Activated CD8-positive, alpha-beta memory T cell treated with anti-CD3 and anti-CD28 coated beads, Interleukin-2, amount 50 U/mL, for 24 hours (primary cell): Measurements from ENCODE around the gene BORCS8.
"Not testable (repeated sequence)": the region's sequence is repeated elsewhere in the genome, so short reads cannot be mapped to it uniquely, and the experiment has no call there.

Source experiments
- DNase-seq: peaks from one replicate; pipeline ENCODE4 v3.0.0-alpha.2; 2020; ENCODE audit errors: extremely low read depth

BORCS8 gene

DNA sequence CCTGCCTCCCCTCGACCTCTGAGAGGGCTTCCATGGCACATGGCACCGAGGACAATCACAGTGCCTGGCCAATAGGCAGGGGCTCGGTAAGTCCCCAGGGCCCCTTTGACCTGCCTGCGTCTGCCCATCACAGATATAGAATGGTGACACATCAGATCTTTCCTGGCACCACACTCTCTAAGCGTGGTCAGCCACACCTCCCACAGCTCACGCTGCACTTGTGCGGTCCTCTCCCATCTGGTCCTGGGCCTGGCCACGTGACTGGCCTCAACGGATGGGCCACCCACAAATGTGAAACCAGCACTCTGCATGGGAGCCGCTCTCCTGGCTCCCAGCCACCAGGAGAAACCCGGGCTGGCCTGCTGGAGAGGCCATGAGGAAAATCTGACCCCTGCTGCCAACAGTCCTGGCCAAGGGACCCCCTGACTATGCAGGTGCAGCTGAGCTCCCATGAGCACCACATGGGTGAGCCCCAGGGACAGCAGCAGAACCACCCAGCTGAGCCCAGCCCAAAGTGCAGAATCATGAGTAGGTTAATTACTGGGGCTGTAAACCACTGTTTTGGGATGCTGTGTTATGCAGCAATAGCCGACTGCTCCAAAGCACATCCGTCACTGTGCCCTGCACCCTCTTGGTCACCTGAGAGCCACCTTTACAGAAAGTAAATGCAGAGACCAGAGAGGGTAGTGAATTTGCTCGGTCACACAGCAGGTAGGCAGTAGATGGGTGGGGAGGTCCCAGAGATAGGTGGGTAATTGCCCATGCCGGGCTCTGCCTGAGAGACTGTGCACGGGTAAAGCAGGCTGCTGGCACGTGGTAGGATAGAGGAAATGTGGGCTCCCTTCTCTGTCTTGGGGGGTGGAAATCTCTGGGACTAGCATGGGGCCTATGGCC, 12.2 kb downstream of the BORCS8 start:
- DNase-seq = no peak

DNA sequence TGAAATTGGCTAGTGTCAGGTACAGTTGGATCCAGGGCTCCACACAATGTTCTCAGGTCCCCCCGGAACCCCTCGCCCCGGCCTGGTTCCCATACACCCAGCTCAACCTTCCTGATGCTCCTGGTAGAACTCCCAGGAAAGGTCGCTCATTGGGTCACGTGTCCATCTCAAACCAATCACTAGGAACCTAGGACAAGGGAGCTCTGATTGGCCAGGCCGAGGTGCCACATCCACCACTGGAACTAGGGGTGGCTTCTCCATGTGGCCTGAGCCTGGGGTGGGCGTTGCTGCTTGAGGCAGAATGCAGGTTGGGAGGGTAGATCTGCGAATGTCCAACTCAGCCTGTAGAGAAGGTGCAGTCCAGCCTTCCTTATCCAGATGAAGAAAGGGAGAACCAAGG, 15.0 kb downstream of the BORCS8 start:
- DNase-seq = no peak

DNA sequence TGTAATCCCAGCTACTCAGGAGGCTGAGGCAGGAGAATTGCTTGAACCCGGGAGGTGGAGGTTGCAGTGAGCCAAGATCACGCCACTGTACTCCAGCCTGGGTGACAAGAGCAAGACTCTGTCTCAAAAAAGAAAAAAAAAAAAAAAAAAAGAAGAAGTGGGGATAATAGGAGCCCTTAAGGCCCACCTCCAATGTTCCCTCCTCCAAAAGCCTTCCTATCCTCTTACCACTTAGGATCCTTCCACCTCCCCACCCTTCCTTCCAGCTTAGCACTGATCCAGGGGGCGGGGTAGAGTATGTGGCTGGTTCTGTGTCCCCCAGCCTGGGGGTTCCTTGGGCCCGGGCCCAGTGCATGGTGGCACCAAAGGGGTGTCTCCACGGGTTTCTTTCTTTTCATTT, 18.7 kb downstream of the BORCS8 start:
- DNase-seq = not testable (repeated sequence)

DNA sequence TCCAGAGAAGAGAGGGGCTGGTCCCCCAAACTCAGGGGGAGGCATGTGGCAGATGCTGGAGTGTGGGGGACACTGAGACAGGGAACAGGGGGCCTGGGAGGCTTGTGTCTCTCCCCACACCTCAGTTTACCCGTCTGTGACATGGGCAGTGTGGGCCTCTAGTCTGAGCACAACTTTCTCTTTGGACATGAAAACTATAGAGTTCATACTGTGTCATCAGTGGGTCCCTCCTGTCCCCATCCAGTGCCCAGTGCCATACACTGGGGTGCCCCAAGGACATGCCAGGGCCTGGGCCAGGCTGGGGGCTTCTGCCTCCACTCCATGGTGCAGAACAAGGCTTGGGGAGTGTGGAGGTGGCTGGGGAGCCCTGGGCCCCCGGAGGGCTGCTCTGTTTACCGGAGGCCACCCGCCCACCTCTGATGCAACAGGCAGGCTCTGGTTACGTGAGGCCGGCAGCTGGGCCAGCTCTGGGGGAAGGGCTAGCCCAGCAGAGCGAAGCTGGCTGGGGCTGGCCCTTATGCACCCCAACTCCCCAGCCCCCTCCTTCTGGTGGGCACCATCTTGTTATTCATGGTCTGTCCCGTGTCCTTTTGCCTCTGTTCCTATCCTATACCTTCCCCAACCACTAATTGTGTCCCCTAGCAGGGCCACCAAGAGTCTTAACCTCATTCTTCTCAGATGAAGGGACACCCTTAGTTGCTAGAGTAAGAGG, 20.0 kb downstream of the BORCS8 start:
- no peak for DNase-seq

DNA sequence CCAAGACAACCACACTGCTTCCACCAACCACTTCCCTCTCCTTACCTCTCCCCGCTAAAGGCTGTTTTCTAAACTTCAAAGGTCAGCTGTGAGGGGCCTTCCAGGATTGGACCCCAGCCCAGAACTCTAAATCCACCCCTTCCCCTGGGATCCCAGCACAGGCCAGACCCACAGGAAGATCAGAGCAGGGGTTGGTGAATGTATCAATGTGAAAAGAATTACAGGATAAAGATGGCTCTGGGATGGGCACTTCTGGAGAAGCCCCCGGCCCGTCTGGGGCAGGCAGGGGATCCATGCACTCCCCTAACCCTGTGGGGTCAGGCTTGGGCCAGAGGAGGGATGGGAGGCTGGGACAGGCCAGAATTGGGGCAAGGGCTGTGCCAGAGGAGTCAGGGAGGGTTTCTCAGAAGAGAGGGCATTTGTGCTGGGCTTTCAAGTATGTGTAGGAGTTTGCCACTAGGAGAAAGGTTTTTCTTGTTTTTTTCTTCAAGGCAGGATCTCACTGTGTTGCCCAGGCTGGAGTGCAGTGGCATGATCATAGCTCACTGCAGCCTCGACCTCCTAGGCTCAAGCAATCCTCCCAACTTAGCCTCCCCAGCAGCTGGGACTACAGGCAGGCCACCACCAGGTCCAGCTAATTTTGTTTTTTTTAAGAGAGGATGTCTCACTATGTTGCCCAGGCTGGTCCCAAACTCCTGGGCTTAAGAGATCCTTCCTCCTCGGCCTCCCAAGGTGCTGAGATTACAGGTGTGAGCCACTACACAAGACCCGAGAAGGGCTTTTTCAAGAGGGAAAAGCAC, 20.9 kb downstream of the BORCS8 start:
- DNase-seq = no peak

DNA sequence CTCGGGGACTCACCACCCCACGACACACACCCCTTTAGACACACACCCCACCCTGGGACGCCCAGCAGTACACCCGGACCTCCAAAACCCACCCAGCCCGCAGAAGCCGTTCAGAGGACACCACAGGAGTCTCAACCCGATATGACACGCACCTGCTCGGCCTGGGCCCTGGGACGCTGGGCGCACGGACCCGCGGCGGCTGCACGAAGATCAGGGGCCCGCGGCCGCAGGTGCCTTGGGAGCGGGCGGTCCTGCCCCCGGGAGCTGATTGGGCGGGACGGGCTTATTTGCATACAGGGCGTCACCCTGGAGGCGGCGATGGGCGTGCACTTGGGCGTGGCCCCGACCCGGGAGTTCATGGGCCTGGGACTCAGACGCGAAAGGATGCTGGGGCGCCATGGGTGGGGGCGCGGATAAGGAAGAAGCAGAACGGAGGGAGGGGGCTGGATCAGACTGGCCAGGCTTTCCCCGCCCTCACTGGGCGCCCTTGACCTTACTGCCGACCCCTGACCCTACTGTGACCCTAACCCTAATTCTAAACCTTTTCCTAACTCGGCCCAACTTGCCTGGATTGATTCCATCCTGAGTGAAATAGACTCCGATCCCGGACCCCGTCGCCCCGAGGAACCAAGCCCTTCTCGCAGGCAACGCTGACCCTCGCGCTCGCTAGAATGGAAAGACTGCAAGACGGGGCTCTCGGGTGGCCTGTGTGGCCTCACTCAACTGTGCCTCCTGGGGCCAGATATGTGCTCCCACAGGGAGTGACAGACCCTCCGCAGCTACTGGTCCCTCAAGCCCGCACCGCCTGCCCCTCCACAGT, 21.7 kb downstream of the BORCS8 start, which contains the start of gene MEF2B:
Gene MEF2B, minus strand, starts transcription at position 211 of the 820 bp plus-strand sequence. CDS start 19,528 bp downstream, outside the sequence.
- DNase-seq = peak; percentile 49

DNA sequence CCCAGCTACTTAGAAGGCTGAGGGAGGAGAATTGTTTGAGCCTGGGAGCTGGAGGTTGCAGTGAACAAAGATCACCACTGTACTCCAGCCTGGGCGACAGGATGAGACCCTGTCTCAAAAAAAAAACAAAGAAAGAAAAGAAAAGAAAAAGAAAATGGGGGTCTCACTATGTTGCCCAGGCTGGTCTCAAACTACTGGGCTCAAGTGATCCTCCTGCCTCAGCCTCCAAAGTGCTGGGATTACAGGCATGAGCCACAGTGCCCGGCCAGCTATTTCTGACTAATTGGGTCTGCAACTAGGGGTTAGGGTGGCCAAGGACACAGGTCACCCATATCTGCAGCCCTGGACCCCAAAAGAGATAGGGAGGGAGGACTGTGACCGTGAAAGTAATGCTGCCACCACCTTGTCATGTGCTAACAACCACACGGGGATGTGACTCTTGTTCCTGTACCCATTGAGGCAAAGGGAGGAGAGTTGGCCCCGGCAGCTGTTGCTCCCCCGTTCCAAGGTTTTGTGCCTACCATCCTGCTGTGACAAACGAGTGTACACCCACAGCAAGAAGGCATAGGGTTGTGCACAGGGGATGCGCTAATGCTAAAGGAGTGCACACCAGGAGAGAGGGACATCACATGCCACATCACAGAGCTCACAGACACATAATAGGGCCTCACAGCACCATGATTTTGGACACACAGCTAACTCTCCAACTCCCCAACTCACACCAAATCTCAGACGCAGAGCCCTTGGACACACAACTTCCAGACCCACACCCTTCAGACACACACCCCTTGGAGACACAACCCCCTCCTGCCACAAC, 22.5 kb downstream of the BORCS8 start:
- no peak for DNase-seq

DNA sequence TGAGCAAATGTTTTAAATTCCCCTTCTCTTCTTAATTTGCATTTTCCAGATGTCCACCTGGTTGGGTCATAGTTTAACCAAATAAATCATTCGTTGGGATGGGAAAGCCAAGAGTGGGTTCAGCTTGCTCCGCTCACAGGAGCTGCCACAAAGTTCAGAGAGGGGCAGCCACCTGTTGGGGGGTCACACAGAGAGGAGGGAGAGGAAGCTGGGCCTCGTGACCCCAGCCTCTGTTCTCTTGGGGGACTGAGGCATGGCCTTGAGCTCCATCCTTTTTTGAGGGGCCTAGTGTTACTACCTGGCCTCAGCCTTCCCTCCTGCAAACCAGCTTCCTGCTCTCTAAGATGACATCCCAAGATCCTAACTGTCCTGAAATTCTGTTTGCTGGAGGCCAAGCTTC, 24.3 kb downstream of the BORCS8 start:
- DNase-seq = no peak

DNA sequence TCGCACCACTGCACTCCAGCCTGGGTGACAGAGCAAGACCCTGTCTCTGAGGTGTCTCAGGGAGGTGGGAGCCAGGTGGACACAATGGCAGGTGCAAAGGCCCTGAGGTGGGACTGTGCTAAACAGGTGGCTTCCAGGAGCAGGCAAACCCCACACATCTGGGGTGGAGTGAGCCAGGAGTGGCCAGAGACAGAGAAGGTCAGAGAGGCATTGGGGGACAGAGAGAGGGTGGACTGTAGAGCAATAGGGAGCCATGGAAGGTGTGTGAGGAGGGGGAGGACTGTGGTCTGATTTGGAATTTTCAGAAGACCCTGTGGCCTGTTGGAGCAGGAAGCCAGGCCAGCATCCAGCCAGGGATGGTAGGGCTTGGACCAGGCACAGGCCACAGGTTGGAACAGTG, 26.6 kb downstream of the BORCS8 start:
- DNase-seq = no peak

DNA sequence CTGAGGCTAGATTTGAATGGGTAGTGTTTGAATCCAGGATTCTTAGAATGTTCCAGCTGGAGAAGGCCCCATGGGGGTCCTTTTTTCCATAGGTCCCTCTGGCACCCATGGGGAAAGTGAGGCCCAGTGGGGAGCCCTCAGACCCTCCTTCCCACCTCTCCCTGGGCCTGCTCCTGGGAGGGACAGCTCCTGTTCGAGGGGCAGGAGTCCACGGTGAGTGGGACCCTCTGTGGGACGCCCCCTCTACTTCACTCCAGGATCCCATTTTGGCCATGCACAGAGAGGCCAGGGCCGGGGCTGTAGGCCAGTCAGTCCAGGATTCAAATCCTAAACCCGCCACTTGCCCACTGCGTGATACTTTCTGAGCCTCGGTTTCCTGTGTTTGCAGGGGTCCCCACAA, 29.5 kb downstream of the BORCS8 start:
- no peak for DNase-seq

DNA sequence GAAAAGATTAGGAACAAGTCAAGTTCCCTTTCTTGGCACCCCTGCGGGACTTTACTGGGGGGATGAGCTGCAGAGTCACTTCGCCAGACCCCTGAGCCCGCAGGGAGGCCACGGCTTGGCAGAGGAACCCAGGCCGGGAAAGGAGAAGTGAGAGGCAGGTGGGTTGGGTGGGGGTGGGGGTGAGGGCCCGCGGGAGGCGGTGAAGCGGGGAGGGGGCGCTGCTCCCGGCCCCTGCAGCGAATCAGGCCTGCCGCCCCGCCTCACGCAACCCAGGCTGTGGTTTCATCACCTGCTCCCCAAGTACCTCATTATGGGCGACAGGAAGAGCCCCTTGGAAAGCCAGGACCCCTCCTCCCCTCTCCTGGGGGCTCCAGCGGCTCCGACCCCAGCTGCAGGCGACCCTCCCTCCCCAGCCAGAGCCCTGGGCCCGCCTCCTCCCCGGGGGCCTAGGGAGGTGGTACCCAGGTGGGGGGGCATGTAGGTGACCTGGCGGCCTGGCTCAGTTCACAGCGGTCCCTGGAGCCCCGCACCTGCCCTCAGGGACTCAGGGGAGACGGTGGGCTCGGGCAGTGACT, 31.4 kb downstream of the BORCS8 start:
- DNase-seq = no peak

DNA sequence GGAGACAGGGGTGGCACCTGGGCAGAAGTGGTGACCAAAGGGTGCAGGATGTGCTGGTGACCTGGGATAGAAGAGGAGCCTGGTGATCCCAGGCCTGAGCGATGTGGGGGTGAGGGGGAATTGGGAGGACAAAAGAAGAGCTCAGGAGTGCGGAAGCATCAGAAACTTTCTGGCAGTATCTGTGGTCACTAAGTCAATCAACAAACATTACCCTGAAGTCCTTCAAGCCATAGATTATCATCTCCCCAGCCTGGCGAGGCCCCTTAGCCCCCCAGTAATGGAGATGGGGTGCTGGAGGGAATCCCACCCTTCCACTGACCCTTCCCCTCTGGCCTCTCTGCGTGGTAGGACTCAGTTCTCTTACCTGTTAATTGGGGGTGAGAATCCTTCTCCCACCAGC, 32.4 kb downstream of the BORCS8 start:
- DNase-seq = no peak

DNA sequence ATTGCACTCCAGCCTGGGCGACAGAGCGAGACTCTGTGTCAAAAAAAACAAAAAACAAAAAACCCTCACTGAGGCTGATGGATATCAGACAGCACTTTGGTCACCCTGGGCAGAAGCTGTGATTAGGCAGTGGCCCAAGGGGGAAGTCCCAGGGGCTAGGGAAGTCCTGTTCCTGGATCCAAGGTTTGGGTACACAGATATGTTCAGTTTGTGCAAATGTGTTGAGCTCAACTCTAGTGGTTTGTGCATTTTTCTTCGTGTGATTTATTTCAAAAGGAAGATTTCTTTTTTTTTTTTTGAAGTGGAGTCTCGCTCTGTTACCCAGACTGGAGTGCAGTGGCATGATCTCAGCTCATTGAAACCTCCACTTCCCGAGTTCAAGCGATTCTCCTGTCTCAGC, 34.1 kb downstream of the BORCS8 start:
- DNase-seq = no peak

DNA sequence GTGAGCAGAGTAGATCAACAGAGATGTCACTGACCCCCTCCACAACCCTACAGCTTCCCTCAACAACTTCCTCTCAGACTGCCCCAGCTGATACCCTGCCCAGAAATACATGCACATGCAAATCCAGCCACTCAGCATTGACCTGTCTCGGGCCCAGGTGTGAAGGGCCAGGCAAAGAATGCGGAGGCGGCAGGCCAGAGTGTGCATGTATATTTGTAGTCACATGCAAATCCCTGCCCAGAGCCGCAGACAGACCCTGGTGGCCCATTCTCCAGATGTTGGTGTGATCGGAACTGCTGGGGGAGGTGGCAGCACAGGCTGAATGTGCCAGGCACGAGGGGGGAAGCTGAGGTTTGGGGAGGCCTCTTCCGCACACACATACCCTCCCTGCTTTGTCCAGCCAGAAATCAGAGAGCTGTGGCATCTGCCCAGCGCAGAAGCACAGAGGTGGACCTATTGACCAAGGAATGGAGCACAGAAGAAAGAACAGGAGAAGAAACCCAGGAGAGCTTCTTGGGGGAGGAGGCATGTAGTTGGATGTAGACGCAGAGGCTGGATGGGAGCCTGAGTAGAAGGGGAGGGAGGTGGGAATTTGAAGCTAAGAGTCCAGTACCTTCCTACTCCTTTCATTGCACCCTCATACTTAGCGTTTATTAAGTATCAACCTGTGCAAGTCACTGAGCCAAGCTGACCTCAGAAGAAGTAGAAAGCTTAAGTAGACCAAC, 36.3 kb downstream of the BORCS8 start:
- no peak for DNase-seq

DNA sequence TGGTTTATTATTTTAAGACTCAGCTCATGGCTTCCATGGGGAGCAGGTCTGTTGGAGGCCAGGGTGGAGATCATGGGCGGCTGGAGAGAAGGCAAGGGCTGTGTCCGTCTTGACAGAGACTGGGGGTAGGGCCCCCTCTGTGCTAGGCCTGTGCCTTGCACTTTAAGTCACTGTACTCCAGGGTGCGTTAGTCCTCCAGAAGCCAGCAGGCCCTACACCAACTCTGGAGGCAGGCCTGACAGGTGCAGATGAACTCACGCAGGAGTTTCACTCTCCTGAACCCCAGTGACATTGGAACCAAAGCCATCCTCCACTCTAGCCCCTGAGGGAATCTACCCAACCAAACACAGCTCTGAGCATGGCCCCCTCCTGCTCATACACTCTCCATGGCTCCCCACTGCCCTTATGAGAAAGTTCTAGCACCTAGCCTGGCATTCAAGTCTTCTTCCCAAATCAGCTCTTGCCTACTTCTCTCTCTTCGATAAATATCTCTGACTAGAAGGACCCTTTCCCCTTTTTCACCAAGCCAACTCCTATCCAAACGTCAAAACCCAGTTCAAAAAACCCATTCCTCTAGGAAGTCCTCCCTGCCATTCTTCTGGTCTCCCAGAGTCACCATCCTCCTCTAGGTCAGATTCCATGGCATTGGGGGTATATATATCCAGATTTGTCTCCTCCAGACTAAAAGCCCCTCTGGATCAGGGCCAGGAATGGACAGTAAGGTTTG, 37.0 kb downstream of the BORCS8 start:
- DNase-seq = no peak

DNA sequence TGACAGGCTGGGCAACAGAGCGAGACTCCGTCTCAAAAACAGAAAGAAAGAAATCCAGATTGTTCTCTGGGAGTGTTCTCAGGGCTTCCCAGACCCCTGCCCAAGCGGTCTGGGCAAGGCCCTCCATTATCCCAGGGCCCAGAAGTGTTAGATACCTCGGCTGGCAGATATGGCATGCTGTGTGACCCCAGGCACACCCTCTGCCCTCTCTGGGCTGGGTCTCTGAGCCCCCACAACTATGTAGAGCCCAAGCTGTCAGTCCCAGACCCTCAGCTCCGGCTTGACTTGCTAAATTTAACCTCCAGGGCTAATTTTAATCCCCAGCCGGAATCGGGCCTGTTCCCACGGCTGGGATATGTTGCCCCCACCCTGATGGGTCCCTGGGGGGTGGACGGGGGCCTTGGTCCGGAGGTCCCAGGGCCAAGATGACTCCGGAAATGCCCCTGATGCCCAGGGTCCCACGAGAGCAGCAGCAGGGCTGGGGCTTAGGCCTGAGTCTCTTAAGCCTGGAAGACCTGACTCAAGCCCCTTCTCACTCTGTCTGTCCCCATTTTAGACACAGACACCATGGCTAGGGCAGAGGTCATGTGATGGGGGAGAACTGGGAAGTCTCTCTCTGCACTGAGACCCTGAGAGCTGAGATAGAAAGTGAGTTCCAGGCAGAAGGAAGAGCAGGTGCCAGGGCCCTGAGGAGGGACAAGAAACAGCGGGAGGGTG, 39.1 kb downstream of the BORCS8 start:
- DNase-seq = no peak

DNA sequence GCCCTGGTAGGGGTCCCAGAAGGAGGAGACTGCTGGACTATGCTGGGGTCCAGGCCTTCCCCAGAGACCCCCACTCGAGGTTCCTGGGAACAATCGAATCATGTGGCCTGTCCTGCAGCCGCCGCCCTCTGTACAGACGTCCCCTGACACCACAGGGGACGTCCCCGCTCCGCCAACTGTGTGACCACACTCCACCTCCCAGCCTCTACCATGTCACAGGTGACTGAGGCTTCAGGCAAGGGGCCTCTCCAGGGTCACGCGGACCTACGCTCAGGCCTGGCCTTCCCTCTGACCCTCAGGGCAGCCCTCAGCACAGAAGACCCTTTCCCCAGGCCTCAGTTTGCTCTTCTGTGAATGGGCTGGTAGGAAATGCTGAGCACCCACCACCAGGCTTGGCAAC, 40.5 kb downstream of the BORCS8 start:
- DNase-seq = no peak

DNA sequence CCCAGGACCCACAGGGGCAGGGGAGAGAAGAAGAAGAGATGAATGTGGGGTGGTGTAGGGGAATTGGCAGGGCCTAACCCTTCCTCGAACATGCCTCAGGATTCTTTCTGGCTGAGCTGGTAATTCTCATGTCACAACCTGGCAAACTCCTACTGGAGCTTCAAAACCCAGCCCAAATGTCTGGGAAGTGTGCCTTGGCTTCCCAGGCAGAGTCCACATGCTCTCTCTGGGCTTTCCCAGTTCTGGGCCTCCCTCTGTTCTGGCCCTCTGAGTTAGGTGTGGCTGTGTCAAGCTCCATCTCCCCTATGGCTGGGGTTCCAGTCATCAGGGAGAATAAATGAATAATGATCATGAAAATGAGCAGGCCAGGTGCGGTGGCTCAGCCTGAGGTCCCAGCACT, 42.5 kb downstream of the BORCS8 start:
- no peak for DNase-seq
